Retina (tissue), 1 donor: ENCODE measurements around the gene MAST2.
A peak's percentile ranks its signal among the peaks of the same experiment; 100 is the strongest.
"Not testable (repeated sequence)": the region's sequence is repeated elsewhere in the genome, so short reads cannot be mapped to it uniquely, and the experiment has no call there.

Source experiments
- DNase-seq: peaks from one replicate; pipeline ENCODE4 v3.0.0-alpha.2; 2016

MAST2 gene

DNA sequence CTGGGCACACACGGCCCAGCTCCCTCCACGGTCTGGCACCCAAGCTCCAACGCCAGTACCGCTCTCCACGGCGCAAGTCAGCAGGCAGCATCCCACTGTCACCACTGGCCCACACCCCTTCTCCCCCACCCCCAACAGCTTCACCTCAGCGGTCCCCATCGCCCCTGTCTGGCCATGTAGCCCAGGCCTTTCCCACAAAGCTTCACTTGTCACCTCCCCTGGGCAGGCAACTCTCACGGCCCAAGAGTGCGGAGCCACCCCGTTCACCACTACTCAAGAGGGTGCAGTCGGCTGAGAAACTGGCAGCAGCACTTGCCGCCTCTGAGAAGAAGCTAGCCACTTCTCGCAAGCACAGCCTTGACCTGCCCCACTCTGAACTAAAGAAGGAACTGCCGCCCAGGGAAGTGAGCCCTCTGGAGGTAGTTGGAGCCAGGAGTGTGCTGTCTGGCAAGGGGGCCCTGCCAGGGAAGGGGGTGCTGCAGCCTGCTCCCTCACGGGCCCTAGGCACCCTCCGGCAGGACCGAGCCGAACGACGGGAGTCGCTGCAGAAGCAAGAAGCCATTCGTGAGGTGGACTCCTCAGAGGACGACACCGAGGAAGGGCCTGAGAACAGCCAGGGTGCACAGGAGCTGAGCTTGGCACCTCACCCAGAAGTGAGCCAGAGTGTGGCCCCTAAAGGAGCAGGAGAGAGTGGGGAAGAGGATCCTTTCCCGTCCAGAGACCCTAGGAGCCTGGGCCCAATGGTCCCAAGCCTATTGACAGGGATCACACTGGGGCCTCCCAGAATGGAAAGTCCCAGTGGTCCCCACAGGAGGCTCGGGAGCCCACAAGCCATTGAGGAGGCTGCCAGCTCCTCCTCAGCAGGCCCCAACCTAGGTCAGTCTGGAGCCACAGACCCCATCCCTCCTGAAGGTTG, 231.4 kb downstream of the MAST2 start:
- no peak for DNase-seq

DNA sequence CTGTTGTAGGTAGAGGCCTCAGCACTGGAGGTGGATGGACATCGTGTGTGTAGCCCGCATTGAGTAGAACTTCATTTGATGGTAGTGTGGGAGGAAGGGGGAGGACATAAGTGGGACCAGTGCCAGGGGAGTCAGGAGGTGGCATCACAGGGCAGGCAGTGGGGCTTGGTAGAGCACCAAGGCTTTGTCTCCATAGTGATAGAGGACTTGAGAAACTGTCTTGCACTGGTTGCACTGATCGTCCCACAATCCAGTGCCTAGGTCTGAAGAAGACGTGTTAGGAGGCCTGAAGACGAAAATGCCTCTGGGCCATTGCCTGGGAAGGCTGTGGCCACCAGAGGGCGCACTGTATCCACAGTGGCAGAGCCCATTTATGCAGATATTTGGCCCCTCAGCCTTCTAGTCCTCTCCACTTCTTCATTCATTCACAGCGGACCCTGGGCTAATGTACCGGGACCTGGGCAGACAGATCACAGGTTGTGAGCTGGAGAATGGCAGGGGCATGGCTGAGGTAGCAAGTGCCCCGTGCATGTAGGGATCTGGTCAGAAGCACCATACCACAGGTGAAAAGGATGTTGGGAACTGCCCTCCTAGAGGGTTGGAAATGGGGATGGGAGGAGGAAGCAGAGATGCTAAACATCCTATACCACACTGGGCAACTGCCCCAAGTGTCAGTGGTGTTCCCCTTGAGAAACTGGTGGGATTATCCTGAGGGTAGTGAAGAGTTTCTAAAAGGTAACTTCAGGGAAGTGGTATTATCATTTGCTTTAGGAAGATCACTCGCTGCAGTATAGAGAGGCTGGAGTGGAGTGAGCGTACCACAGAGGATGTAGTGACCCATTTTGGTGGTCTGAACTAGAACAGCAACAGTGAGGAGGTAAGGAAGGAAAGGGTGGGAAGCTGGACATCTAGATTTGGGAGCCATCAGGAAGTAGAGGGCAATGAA, 233.8 kb downstream of the MAST2 start:
- DNase-seq = peak; percentile 84

DNA sequence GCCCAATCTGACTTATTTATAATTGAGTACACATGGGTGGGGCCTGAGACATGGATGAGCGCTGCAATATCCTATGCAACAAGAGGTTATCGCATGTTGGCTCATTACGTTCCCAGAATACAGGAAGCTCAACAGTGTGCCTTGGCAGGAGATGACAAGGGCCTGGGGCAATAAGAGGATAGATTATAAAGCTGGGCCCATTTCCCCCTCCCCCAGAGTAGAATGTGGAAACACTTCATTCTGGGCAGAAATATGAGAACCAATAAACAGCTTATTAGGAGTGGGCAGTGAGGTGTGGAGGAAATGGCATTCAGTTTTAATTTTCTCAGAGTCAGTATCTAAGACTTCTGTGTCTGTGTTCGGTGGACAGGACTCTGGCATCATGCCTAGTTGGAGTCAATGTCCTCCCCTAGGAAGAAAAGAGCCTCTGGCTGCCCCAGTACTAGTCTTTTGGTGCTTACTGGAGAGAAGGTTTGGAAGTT, 236.2 kb downstream of the MAST2 start:
- no peak for DNase-seq

DNA sequence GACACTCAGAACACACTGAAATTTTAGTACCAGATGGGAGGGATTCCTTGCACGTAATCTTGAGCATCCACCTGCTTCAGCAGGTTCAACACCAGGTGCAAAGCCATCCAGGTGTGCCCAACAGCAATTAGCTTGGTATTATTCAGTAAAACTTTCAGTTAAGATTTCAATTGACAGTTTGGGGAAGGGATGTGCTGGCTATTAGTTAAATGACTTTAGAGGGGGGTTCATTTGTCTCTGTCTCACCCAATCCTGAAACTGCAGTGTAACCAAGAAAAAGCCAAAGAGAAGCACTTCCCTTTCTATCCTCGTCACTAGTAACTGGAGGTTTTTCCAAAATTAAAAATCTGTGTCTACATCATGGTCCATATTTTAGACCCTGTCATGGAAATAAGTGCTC, 238.1 kb downstream of the MAST2 start:
- DNase-seq = no peak

DNA sequence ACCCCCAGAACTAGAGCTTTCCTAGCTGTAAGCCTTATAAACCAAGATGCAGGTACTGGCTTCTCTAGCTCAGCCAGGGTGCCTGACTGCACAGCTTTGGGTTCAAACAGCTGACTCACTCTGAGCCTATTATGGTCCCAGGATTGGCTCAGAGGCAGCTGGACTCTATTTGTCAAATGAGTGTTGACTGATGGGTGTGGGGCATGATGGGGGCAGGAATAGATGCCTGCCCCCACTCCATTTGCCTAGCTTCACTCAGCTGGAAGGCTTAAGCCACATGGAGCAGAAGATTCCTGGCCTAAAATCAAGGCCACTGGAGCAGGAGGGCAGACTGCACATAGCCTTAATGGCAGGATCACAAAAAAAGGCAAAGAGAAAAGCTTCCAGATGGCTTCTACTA, 238.6 kb downstream of the MAST2 start:
- peak; percentile 47 for DNase-seq

DNA sequence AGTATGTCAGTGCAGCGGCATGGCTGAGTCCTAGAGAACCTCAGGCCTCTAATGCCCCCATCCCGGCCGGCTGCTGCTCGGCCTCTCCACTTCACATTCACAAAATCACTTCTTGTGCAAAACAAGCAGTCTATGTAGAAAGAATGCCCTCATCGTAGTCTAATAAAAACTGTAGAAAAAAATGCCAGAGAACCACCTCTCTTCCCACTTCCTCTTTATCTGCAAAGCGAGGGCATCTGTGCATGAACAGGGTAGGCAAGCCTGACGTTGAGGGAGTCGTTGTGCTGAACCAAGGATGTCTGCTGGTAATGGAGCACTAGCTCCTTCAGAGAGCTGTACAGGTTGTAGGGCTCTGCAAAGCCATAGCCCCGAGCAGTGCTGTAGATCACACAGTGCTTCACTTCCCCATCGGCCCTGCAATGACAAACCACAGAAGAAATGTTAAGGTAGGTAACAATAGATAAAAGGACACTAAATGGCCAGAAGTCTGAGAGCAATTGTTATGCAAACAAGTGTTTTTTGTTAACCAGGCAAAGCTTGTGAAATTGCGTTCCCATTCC, 240.1 kb downstream of the MAST2 start:
- DNase-seq = no peak

DNA sequence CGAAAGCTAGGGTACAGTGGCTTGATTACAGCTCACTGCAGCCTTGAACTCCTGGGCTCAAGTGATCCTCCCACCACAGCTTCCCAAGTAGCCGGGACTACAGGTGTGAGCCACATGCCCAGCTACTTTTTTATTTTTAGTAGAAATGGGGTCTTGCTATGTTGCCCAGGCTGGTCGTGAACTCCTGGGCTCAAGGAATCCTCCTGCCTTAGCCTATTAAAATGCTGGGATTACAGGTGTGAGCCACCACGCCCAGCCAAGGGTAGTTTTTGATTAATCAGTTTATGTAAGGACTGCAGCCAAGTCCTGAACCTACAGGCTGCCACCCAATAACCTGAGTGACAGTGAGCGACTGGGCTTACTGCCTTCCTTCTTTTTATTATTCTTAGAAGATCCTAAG, 240.7 kb downstream of the MAST2 start:
- no peak for DNase-seq

DNA sequence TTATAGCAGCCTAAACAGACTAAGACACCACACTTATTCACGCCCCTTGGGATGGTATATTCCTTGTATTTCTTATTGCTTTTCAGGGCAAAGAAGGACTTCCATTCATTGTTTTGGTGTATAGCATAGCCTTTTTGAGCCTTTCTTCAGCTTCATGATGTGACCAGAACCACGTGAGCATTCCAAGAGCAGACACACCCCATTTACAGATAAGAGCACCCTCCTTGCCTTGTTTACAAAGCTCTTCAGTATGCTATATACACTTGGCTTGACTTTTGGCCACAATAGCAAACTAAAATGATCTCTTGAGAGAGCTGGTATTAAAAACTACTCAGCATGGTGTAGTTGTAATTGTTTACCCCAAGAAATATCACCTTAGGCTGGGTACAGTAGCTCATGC, 250.3 kb downstream of the MAST2 start:
- no peak for DNase-seq

DNA sequence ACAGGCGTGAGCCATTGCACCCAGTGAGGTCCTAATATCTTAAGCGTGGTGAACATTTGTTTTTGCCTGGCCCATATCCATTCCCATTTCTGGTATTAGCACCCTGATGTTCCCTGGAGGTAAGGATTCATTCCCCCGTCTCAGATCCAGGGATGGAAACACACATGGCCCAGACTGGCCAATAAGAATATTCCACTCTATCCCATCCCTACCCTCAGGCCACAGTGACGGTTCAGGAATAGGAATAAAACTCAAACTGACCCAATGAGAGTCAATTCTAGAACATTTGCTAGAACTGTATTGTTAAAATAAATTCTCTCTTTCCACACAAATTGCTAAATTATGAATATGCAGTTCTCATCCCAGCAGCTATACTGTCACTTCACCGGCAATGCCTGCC, 252.9 kb downstream of the MAST2 start:
- DNase-seq = no peak

DNA sequence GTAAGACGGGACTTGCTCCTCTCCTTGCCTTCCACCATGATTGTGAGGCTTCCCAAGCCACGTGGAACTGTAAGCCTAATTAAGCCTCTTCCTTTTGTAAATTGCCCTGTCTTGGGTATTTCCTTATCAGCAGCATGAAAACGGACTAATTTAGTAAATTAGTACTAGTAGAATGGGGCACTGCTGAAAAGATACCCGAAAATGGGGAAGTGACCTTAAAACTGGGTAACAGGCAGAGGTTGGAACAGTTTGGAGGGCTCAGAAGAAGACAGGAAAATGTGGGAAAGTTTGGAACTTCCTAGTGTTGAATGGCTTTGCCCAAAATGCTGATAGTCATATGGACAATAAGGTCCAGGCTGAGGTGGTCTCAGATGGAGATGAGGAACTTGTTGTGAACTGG, 253.8 kb downstream of the MAST2 start:
- not testable (repeated sequence) for DNase-seq

DNA sequence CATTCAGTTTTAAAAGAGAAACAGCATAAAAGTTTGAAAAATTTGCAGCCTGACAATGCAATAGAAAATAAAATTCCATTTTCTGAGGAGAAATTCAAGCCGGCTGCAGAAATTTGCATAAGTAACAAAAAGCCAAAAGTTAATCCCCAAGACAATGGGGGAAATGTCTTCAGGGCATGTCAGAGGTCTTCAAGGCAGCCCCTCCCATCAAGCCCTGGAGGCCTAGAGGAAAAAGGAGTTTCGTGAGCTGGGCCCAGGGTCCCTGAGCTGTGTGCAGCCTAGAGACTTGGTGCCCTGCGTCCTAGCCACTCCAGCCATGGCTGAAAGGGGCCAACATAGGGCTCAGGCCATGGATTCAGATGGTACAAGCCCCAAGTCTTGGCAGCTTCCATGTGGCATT, 254.4 kb downstream of the MAST2 start:
- no peak for DNase-seq

DNA sequence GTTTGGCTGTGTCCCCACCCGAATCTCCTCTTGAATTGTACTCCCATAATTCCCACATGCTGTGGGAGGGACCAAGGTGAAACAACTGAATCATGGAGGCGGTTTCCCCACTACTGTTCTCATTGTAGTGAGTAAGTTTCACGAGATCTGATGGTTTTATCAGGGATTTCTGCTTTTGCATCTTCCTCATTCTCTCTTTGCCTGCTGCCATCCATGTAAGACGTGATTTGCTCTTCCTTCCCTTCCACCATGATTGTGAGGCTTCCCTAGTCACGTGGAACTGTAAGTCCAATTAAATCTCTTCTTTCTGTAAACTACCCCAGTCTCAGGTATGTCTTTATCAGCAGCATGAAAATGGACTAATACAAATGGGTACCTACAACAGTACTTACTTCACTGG, 255.5 kb downstream of the MAST2 start:
- DNase-seq = no peak

DNA sequence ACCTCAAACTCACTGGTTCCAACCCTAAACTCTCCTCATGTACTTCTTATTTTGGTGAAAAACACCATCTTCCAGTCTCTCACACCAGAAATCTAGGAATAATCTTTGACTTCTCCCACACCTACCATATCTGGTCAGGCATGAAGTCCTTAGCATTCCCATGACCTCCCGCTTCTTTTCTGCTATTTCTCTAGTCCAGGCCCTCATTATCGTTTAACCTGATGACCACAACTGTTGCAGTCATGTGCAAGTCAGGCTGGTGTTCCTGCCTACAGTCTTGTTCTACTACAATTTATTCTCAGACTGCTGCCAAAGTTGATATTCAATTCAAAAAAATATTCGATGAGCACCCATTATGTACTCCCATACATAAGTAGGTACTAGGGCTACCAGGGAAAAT, 257.7 kb downstream of the MAST2 start:
- DNase-seq = no peak

DNA sequence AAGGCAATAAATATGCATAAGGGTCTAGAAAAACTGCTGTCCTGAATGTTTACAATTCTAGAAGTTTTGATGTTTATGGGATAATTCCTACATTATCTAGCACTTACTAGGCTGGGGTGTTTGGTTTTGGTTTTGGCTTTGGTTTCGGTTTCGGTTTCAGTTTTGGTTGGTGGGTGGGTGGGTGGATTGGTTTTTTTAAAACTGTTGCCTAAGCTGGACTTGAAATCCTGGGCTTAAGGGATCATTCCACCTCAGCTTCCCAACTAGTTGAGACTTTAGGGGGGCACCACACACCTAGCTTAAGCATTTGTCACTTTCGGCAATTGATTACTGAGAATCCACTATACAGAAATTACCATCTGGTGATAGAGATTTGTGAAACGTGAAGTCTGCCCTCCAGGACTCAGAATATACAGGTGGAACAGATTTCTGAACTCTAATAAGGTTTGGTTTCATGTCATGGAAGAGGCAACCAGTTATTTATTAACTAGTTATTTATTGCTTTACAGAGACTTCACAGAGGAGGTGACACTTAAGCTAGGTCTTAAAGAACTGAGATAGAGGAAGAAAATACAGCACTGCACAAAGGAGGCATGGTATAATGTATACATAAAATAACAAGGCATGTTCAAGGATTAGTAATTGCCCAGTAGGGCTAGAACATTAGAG, 259.4 kb downstream of the MAST2 start:
- no peak for DNase-seq

DNA sequence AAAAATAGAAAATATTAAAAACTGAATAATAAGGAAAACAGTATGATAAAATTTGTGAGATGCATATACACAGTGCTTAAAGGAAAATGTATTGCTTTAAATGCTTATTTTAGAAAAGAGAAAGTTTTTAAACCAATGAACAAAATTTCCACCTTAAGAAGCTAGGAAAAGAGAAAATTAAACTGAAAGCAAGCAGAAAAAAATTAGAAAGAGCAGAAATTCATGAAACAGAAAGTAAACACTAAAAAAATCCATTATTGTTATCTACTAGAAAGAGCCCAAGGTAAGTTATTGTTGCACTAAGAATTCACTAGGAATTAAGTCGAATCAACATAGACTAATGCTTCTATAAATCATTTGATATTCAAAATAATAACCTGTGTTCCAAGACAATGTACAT, 261.3 kb downstream of the MAST2 start:
- no peak for DNase-seq

DNA sequence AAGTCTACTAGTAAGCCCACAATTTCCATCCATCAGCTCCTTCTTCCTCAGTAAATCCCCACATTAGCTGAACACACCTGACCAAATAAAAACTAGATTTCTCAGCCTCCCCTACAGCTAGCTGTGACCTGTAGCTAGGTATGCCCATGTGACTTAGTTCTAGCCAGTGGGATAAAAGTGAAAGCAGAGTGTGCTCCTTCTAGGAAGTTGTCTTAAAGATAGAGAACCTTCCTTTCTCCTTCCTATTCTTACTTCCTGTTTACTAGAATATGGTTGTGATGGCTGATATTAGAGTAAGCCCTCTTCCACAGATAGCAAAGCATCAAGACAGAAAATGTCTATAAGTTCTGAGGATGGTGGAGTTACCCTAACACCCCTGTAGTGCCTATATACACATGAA, 262.0 kb downstream of the MAST2 start:
- DNase-seq = no peak

DNA sequence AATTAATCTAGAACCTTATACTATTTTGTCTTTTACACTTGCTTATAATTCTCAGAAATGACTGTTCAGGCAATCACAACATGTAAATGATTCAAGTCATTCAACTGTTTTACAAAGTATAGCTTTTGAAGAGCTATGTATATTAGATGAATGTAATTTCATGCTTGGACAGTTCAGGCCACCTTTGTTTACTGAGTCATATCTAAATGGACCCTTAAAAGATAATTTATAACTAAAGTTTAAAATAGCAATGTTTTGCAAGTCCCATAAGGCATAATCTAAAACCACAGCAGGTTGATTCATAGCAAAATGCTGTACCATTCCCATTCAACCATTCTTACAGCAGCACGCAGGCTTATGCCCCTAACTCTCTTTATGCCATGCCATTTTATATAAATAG, 264.2 kb downstream of the MAST2 start:
- no peak for DNase-seq

DNA sequence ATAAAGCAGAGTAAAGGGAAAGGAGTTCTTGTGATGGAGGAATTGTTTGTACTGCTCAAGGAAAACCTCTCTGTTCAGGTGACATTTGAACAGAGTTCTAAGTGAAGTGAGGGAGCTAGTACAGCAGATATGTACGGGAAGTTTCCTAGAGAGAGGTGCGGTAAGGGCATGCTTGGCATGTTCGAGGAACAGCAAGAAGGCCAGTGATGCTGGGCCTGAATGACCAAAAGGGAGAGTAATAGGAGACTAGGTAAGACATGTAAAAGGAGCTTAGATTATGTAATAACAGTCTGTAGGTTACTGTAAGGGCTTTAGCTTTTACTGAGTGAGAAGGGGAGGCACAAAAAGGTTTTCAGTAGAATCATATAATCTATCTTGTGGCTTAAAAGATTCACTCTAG, 265.1 kb downstream of the MAST2 start:
- no peak for DNase-seq

DNA sequence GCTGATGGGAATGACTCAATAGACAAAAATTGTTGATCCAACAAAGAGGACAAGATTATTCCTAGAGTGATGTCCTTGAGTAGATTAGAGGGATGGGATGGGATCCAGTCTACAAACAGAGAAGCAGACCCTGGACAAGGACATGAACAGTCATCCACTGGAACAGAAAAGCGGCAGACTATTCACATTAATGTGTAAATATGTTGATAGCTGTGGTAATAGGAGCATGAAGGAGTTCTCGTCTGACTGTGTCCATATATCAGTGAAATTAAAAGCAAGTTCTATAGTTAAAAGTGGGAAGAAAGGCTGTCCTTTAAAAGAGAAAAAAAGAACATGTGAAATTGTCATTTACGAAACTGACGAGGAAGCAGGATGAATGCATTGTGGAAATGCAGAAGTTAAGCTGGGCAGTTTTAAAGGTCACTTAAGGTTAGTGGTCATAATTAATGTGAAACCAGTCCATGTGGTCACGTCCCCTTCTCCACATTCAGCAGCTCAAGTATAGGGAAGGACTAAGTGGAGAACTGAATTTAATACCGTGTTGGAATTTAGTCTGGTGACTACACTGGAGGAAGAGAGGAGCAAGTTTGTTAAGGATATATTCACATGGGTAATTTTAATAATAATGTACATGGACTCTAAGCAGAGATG, 266.9 kb downstream of the MAST2 start:
- DNase-seq = no peak

DNA sequence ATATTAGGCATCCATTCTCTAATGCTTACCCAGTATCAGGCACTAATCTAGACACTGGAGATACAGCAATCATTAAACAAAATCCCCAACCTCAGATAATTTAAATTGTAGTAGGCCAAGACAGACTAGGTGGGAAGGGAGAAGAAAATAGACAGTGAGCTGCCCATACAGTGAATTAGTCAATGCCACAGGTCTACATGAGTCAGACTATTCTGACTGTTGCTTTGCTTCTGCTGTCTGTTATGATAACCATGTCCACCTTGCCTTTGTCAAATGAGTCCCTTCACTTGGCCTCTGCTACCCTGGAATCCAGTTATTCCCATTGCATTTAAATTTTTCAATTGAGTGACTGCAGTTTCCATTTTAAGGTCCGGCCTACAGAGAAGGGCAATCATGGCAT, 269.6 kb downstream of the MAST2 start:
- DNase-seq = no peak

DNA sequence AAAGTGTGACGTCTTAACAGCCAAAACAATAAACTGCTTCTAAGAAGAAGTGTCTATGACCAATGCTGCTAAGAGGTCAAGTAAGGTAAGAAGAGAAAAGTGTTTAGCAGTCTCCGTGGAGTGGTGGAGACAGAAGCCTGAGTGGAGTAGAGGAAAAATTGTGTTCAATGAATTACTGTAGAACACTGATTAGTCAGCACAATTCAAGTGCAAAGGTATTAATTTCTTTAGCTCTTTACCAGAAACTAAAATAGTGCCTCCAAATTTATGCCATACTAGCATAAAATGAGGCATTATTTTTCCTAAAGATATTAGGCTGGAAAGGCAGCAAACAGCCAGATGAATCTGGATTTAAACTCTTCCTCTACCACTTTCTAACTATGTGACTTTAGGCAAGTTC, 272.9 kb downstream of the MAST2 start:
- no peak for DNase-seq

DNA sequence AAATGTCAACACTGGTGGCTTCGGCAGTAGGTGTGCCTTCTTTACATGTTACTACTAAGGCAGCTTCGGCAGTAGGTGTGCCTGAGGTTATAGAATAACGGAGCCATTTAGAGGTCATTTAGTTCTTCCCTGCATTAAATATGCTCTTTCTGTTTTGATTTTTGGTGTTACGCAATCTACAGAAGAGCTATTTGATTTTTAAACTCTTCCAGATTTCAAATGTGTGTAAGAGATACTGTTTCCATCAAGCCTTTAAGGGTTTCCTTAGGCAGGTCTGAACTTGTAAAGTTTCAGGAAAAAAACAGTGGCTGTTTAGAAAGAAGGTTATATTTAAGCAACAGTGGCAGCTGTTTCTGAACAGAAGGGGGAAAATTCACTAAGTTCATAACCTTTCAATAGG, 274.2 kb downstream of the MAST2 start:
- no peak for DNase-seq
